HepG2 (cell line): ENCODE data around the gene EIF2B1. TPM values are rescaled to one million over a fixed set of nuclear protein-coding genes. Genes with fewer than 3 reads are reported as not detected.

Source experiments
- NKX3-1 ChIP-seq: sonication (generic); formaldehyde crosslinking; IDR thresholded peaks from 2 replicates; pipeline ENCODE4 v1.5.0; 2020; ENCODE audit warnings: missing genetic modification reagents
- NR0B2 ChIP-seq: sonication (generic); formaldehyde crosslinking; IDR thresholded peaks from 2 replicates; pipeline ENCODE4 v1.4.0; 2020; ENCODE audit warnings: mild to moderate bottlenecking, missing genetic modification reagents
- PCBP2 ChIP-seq: fragments of 200-400 bp; formaldehyde crosslinking; optimal IDR thresholded peaks from 2 replicates; pipeline ENCODE3; 2018; ENCODE audit warnings: low read length, low read depth; ENCODE audit not compliant: poor library complexity, severe bottlenecking
- POLR2G ChIP-seq: fragments of 200-400 bp; formaldehyde crosslinking; IDR thresholded peaks from 2 replicates; pipeline ENCODE4 v1.6.1; 2018; ENCODE audit warnings: mild to moderate bottlenecking, low read depth, low read length, moderate library complexity
- SALL2 ChIP-seq: sonication (generic); formaldehyde crosslinking; IDR thresholded peaks from 2 replicates; pipeline ENCODE4 v1.8.1; 2023; ENCODE audit warnings: mild to moderate bottlenecking, missing genetic modification reagents, inconsistent platforms
- SMAD9 ChIP-seq: sonication (generic); formaldehyde crosslinking; IDR thresholded peaks from 2 replicates; pipeline ENCODE4 v1.5.1; 2020; ENCODE audit warnings: mild to moderate bottlenecking, missing genetic modification reagents
- TBX3 ChIP-seq: fragments of 450-650 bp; IDR thresholded peaks from 2 replicates; pipeline ENCODE4 v1.6.1; 2017; ENCODE audit warnings: antibody characterized with exemption, mild to moderate bottlenecking, inconsistent platforms, borderline replicate concordance
- ZBTB10 ChIP-seq: sonication (generic); formaldehyde crosslinking; IDR thresholded peaks from 2 replicates; pipeline ENCODE4 v1.4.0; 2020; ENCODE audit warnings: missing genetic modification reagents, borderline replicate concordance
- ZBTB2 ChIP-seq: sonication (generic); formaldehyde crosslinking; IDR thresholded peaks from 2 replicates; pipeline ENCODE4 v1.8.0; 2022; ENCODE audit warnings: low read depth, missing genetic modification reagents
- ZHX2 ChIP-seq, 2 experiments: sonication (generic) in 1 of 2; formaldehyde crosslinking in 1 of 2; IDR thresholded peaks; 2 replicates each; pipeline versions ENCODE4 v1.6.1 to v1.9.0; 2014 to 2022; ENCODE audit warnings: antibody characterized with exemption in 1 of 2, borderline replicate concordance in 1 of 2, inconsistent platforms in 1 of 2, low read depth in 1 of 2, missing genetic modification reagents in 1 of 2
- ZNF251 ChIP-seq: sonication (generic); formaldehyde crosslinking; IDR thresholded peaks from 2 replicates; pipeline ENCODE4 v1.9.0; 2021; ENCODE audit warnings: mild to moderate bottlenecking, missing genetic modification reagents
- ZNF263 ChIP-seq: sonication (generic); formaldehyde crosslinking; IDR thresholded peaks from 2 replicates; pipeline ENCODE4 v1.4.0; 2020; ENCODE audit warnings: missing genetic modification reagents
- ZNF552 ChIP-seq: sonication (generic); formaldehyde crosslinking; IDR thresholded peaks from 2 replicates; pipeline ENCODE4 v1.9.0; 2022; ENCODE audit warnings: missing genetic modification reagents, mild to moderate bottlenecking, borderline replicate concordance
- ZNF816 ChIP-seq: sonication (generic); formaldehyde crosslinking; IDR thresholded peaks from 2 replicates; pipeline ENCODE4 v1.8.0; 2022; ENCODE audit warnings: missing genetic modification reagents, mild to moderate bottlenecking, borderline replicate concordance
- polyA plus RNA-seq, 8 experiments: library from polyadenylated mRNA; depleted of rRNA in 3 of 8; stranded (reverse) in 7 of 8; unstranded in 1 of 8; fragments of >200 nt; fragmentation: Illumina TruSeq in 4 of 8; extraction: Trizol in 4 of 8; gene quantifications; 2 replicates each; pipeline versions ENCODE4 v1.2.1 to v1.2.3, GENCODE V29; 2011 to 2016; ENCODE audit warnings: low read depth in 4 of 8, missing spikeins in 1 of 8, mixed read lengths in 1 of 8; ENCODE audit not compliant: insufficient read depth in 1 of 8
- total RNA-seq, 5 experiments: library from RNA; depleted of rRNA; stranded (reverse); fragments of >200 nt; fragmentation: Illumina TruSeq; extraction: Trizol; gene quantifications; 2 replicates each; pipeline ENCODE4 v1.2.3, GENCODE V29; 2016; ENCODE audit warnings: low read depth in 1 of 5

Gene EIF2B1
- total and polyA plus RNA-seq, 2 of the 13 experiments (the other 11 are each of a cell fraction or from before 2014, with no cell fraction given): 18.7 to 37.4 TPM

DNA sequence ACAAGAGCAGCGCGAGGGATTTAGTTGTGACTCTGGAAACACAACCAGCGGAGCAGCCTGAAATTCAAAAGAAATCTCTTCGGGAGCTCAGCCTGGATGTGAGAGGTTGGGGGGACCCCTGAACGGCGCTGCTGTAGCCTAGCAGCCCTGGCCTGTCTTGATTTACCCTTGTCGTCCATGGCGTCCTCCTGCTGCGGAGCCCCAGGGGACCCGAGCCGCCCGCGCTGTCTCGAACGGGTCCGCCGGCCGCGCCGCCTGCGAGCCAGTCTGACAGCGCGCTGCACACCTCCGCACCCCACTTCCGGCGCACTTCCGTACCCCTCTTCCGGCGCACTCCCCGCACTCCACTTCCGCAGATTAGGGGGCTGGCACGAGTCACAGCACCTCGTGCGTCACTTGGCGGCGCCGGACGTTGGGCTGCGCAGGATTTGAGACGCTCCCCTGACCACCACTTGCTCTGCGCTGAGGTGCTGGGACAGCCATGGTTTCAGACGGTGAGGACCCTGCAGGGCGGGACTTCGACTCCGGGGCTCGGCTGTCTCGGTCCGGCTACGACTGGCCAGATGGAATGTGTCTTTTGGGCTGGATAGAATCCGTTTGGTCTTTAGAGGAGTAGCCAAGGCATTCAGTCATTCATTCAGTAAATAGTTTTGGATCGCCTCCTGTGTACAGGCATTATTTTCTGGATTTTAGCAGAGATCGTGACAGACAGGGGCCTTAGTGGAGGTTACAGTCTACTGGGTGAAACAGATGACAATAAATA lies at the start of gene EIF2B1, which contains the start of gene GTF2H3 (continued):
- peak; percentile 90; the same call in 1 of the 2 replicates for TF ChIP-seq ZBTB10
- TF ChIP-seq NKX3-1 (CRISPR knock-in tag): peak; percentile 72; the same call in 1 of the 2 replicates
- TF ChIP-seq TBX3: 0 out of 2 replicates have a peak, but pooled peaks have one; percentile 52
- TF ChIP-seq PCBP2: no peak
- peak; percentile 97 for TF ChIP-seq ZHX2 (IDR thresholded peaks at IDR 0.05; ENCODE audit: low read depth)
- TF ChIP-seq ZHX2 (CRISPR knock-in tag; IDR thresholded peaks at IDR 0.05; ENCODE audit: borderline replicate concordance): no peak
- peak; percentile 79; the same call in 1 of the 2 replicates for TF ChIP-seq ZNF552 (CRISPR knock-in tag)
- no peak for TF ChIP-seq ZNF251
- TF ChIP-seq NR0B2 (CRISPR knock-in tag): peak; percentile 91; the same call in 1 of the 2 replicates
- TF ChIP-seq ZNF816: 0 out of 2 replicates have a peak, but pooled peaks have one; percentile 63
- TF ChIP-seq SALL2 (CRISPR knock-in tag): peak; percentile 96
- peak; percentile 51; the same call in 1 of the 2 replicates for TF ChIP-seq ZNF263 (CRISPR knock-in tag)
- TF ChIP-seq POLR2G: peak; percentile 99
- peak; percentile 81; the same call in 1 of the 2 replicates for TF ChIP-seq ZBTB2
- no peak for TF ChIP-seq SMAD9 (CRISPR knock-in tag)
